ENCODE measurements around the gene CRNKL1.

The CRNKL1 gene

DNA sequence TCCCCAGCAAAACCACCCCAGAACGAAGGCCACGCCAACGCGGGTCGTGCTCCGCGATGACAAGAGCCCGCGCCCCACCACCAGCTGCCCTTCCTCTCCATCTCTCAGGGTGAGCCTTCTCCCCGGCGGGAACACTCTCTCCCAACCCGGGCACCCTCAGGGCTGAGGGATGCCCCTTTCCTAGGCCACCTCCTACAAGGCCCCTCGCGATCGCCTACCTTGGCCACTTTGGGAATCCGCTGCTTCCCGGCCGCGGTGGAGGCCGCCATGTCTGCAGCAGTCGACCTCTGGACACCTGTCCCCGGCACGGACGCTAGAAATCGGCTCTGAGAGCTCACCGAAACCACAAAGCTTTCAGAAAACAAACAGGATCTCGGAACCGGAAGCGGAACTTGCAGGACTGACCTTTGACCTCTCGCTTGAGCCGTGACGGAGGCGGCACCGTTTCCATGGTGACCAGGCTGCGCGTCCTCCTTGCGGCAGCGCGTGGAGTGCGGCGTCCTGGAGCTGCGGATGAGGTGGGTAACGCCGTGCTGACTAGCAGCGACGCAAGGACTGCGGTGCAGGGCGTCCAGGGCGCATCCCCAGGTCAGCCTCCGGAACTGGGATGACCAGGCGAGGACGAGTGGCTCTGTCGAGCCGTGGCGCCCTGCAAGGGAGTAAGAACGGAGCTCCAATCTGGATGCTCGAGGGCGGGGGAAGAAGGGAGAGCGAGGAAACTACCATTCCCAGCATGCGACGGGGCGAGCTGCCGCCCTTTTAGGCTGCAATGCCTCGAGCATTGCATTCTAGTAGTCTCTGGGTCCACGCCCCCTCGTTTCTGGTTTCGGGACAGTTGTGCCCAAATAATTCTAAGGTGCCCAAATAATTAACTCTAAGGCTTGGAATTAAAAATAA lies at the start of gene CRNKL1, which contains the start of gene CFAP61:
Gene CRNKL1, minus strand, starts transcription at position 393 of the 897 bp plus-strand sequence. Its CDS starts 124 bp downstream, at position 269.
Gene CFAP61, plus strand, starts transcription at position 459 of the 897 bp plus-strand sequence. CDS start 4,122 bp downstream, outside the sequence.
- DNase-seq = peak; percentile 97

DNA sequence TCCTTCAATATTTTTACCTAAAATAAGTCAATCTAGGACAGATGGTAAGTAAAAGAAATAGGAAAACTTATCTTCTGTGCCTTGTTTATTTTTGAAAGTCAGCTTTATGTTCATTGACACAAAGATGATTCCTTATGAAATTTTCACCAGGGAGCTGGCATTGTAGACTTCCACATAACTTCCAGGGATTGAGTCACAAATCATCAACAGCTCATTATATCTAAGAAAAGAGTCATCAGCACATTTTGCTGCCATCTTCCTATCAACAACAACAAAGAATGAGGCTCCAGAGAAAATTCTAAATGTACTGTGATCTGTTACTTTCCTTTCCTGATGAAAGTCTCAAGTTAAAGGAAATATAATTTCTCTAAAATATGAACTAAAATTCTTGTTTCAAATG lies 48.6 kb upstream of the CRNKL1 start:
- DNase-seq = no peak

DNA sequence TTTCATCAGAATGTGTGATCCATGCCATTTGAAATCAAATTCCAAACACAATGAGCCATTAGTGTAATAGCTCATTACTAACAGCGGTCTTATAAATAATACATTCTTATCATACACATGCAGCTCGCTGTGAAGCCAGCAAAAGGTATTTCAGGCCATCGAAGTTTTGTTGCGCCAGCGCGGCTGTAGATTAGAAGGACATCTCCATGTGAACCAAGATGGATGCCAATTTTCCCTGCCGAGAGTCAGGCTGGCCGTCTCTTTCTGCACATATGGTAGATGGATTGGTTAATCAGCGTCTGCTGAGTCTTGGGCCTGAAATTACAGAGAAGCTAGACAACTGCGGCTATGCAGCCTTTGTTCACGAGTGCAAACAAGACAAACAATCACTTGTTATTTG lies 44.2 kb upstream of the CRNKL1 start:
- DNase-seq = no peak

DNA sequence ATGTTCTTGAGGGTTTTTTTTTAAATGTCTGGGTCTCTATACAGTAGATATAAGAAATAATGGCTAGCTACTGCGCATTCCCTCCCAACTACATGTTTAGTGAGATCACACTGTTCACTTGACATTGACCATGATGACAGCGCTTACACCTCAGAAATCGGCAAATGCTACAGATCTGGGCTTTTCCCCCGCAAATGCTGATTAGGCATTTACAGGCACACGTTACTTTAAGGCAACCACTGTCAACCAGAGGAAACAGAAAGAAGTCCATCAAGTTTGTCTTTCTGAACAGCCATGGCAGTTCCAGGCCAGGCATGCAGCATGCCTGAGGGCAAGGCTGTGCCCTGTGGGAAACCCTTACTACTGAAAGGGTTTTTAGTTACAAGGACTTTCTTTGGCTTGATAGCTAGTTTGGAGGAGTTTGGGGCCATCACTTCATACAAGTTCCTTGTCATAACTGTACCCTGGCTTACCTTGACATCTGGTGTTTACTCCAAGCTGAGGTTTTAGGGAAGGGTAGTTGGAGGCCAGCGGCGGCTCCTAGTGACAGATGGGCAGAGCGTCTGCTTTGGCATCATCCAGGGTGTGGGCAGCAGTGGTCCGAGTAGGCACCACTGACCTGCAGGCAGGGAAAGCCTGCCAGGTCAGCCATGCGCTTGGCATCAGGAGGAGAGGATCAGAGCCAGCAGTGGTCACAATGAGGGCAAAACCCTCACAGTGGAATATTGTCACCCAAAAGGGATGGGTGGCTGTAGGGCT lies 43.0 kb upstream of the CRNKL1 start:
- no peak for DNase-seq

DNA sequence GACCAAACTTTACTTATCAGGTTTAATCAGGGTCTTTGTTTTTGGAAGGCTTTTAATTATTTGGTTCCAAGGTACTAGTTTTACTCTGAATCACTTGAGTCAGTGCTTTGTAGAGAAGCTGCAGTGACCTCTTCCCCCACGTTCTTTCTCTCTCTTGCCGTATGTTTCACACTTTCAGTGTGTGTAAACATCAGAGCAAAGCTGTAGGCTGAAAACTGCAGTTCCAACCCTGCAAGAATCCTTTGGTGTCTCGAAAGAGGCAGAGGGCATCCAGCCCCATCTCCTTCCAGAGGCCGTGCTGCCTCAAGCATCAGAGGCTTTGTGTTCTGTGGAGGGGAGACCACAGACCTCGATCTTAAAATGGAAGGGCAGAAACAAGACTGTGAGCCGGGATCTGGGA lies 42.1 kb upstream of the CRNKL1 start:
- no peak for DNase-seq

DNA sequence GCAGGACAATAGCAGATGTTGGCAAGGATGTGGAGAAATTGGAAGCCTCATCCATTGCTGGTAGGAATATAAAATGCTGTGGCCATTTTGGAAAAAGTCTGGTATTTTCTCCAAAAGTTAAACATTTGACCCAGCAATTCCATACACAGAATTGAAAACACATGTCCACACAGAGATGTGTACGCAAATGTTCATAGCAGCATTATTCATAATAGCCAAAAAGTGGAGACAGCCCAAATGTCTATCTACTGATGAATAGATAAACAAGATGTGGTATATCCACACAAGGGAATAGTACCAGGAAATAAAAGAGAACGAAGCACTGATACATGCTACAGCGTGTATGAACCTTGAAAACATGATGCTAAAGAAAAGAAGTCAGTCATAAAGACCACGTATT lies 40.6 kb upstream of the CRNKL1 start:
- no peak for DNase-seq

DNA sequence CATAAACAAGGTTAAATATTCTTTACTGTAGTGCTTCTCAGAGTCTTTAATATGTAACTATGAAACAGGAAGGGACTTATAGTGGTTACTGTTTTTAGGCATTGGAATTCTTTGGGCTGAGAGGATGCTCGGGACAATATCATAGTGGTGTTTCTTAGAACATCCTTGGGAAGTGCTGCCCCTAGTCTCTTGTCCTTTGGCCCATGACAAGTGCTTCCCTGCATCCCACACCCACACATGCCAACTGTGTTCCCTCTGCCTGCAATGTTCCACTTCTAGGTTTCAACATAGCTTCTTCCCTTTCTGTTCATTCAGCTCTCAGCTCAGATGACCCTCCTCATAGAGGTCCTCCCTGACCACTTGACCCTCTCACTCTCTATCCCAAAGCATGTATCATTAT lies 37.7 kb upstream of the CRNKL1 start:
- DNase-seq = no peak

DNA sequence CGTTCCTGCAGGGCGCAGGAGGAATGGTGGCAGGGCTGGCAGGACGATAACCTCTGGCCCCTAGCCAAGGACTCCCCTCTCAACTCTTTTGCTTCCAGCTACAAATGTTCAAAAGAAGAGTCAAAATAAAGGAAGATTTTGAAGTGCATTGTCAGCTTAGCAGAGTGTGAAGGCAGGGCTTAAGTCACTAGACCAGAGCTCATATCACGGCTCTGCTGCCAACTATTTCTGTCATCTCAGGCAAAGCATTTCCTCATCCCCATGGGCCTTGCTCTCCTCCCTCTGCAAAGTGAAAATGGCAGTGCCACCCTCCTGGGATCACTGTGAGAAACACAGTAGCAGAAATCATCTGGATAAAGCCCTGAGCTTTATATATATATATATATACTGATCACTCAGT lies 36.8 kb upstream of the CRNKL1 start:
- DNase-seq = no peak

DNA sequence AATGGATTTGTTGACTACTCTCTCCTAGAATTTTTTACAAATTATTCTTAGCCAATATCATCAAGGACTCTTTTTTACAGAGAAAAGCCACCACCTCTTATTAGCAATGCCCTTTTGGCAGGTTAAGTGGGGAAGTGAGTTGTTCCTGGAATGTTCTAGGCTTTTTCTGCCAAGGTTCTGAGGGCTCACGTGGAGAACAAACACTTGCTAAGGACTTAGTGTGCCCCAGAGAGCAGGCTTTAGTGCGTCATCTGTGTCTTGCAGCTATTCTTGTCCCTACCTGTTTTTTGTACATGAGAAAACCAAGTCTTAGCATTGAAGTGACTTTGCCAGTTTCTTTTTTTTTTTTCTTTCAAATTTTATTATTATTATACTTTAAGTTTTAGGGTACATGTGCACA lies 33.5 kb upstream of the CRNKL1 start:
- no peak for DNase-seq

DNA sequence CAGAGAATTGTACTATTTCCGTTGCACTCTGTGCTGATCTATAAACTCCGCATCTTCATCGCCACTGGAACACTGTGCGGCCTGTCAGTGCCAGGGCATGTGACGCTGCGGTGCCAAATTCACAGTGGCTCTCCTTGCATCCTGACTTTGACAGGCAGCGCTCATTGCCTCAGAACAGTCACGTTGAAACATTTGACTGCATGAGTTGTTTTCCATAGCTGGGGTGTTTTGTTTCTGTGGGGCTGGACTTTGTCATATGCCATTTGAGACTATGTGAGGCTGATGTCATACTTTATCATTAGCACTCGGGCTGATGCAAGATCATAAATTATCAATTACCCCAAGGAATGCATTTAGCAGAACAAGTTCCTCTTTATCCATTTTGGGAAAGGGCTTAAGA lies 32.8 kb upstream of the CRNKL1 start:
- no peak for DNase-seq

DNA sequence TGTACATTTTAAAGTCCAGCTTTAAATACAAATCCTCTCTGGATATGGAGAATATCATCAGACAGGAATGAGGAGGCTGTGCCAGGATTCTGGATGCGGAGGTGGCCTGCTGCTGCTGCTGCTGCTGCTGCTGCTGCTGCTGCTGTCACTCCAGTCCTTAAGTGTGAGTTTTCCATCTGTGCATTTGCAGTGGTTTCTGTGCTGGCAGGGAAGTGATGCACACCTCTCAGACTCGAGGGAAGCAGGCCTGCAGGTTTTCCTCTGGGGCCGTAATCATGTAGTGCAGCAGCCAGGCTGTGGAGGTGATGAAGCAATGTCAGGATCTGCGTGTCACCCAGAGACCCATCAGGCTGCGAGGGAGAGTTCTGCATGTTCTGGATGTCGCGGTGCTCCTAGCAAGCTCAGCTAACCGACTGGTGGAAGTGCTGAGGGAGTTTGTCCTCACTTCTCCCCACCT lies 32.1 kb upstream of the CRNKL1 start:
- no peak for DNase-seq

DNA sequence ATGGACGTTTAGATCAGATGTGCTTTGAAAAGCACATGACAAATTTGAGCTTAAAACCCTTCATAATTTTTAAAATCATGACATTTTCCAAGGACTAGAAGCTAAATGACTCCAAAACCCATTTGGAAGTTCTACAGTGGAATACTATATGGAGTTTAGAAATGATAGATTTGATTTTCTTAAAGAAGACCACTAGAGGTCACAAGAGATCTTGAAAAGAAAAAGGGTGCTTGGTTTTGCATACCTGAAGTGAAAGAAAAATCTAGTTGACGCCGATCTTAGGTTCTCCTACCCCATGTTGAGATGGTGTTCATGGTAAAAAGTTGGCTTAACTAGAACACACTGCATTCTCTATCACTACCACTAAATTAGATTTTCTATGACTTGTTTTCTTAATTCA lies 31.5 kb upstream of the CRNKL1 start:
- DNase-seq = peak in 1 of 2 donors; percentile 30

DNA sequence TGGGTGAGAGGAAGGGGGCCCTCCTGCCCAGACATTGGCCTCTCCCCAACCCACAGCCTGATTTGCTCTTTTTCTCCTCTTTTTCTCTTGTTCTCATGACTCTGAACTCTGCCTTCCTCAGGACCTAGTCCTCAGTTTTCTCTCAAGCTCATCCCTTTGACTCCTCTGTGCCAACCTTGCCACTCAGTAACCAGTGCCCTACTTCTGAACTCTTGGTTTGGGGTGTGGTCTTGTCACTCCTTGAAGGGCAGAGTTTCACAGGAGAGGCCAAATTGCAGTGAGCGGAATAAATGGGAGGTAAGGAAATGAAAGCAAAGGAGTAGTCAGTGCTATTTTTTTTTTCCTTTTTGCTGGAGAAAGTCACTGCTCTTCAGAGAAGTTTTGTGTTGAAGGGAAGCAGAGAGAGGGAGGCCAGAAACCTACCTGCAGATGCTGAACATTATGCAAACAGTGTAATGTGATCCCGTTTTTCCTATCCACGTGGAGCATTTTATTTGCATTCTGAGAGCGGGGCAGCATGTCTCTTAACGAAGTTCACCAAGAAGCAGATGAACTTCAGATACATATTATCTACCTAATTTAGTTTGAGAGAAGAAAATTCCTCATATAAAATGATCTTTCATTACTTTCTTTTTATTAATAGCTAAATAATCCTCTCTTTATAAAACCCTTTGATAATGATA lies 27.0 kb upstream of the CRNKL1 start:
- DNase-seq = no peak

DNA sequence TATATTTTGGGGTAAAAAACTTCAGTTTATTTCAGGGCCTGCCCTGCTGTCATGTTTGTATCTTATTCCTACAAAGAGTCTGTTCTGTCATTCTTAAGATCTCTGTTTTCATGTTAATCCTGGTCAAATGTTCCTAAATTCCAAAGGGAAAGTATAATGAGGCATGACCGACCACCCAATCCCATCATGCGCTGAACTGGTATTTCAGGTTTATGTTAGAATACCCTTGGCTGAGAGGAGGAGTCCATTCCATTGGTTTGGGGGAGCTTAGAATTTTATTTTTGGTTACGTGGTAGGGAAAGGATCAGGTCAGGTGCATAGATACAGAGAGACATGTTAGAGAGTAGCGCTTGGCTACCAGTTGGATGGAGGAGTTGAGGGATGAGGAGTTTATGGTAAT lies 25.8 kb upstream of the CRNKL1 start:
- DNase-seq = no peak

DNA sequence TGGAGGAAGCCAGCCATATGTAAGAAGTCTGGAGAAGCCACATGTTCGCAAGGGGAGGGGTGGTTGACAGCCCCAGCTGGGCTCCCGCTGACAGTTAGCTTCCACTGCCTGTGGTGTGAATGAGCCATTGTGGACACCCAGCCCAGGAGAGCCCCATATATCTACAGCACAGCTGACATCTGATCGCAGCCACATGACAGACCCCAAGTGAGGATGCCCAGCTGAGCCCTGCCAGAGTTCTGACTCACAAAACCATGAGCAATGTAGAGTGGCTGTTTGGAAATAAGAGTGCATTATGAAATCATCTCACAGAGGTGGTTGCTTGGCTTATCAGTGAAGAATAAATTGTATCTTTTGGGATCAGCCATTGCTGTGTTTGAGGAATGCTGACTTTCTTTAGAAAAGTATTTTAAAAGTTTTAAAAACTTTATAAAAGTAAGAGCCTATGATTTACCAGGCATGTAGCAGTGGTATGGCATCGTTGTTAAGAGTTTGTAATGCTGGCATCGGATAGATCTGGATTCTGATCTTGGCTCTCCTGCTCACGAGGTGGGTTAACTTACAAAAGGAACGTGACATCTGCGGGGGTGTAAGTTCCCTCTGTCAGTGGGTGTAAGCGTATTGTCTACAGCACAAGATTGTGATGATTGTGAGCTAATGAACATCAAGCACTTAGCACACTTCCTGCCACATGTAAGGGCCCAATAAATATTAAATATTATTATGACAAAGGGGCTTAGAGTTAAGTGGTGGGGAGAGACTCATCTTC lies 24.2 kb upstream of the CRNKL1 start:
- no peak for DNase-seq

DNA sequence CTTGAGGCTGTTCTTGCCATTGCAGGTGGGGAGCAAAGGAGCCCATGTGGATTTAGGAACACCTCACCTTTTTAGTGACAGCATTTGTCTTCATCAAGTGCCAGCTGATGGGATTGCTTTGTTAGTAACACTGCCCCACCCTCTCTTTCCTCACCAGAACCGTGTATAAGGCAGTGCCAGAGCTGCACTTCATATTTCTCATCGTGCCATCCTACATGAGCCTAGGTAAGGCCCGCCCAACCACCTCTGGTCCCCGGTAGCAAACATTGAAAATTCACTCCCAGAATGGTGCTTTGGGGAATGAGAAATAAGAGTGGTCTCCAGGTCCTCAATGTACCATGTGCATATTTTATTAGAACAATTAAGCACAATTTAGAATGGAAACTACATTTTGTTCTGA lies 22.8 kb upstream of the CRNKL1 start:
- DNase-seq = no peak

DNA sequence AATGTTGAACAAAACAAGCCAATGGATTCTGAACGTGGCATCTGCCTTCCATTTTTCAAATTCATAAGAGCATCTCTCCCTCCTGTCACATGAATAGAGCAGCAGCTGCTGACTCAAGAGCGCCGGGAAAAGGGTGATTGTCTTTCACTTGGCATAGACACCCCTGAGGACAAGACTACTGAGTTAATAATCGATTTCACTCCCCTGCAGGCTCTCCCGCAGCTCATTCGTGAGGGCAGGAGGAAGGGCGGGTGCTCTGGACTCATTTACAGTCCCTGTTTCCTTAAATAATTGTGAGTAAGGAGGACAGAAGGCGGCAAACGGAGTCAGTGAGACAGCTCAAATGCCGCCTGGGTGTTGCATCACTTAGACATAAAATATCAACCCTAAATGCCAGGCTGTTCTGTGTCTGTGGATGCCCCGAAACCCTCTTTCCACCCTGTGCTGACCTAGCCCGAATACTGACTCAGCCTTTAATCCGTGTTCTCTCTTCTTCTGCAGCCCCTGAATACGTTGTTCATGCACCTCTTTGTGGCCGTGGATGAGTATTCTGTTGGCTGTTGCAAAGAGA lies 21.6 kb upstream of the CRNKL1 start:
- DNase-seq = no peak

DNA sequence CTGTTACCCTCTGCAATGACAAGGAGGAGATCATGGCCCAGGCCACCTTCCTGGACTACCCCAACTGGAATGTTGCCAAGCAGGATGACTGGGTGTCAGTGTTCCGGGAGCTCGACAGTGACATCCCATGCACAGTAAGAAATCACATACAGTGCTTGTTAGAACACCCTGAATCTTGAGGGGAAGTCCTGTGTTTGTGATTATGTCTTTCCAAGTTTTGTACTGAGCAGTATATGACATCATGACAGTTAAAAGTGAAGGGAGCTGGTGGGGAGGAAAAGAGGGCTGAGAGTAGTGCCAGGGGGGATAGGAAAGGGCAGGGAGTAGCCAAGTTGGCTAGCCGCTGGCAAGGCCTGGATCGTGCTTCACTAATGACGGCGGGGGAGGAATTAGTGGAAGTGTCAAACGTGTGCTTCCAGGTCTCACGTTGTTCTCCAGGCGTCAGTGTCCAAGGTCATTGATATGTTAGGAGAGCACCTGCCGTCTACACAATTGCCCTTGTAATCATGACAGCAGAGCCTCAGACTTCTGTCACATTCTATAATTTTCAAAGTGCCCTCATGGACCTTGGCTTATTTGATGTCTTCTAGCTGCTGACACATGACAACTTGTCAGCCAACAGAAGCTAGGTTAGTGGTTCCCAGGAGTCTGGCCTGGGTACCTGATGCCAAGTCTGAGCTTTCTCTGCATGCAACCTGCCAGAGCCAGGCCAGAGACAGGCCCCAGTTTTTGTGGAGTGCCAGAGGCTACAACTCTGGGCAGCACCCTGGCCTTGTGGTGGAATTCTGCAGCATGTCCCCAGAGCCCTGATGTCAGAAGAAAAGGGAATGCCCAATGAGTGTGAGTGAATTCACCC lies 18.8 kb upstream of the CRNKL1 start:
- no peak for DNase-seq

DNA sequence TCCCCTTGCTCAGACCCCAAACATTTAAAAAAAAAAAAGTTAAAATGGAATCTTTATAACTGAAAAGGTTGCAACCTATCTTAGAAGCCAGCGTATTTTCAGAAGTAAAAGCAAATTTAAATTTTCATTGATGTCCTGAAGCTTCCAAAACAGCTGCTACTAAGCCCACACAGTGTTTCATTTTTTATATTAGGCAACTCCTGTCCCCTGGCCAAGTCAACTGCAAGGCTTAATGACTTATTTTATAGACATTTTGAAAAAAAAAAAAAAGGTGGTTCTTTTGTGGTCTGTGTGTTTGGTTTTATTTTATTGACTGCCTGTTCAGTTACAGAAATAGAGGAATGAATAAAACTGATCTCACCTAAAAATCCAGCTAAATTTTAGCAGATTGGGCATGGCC lies 13.1 kb upstream of the CRNKL1 start:
- no peak for DNase-seq

DNA sequence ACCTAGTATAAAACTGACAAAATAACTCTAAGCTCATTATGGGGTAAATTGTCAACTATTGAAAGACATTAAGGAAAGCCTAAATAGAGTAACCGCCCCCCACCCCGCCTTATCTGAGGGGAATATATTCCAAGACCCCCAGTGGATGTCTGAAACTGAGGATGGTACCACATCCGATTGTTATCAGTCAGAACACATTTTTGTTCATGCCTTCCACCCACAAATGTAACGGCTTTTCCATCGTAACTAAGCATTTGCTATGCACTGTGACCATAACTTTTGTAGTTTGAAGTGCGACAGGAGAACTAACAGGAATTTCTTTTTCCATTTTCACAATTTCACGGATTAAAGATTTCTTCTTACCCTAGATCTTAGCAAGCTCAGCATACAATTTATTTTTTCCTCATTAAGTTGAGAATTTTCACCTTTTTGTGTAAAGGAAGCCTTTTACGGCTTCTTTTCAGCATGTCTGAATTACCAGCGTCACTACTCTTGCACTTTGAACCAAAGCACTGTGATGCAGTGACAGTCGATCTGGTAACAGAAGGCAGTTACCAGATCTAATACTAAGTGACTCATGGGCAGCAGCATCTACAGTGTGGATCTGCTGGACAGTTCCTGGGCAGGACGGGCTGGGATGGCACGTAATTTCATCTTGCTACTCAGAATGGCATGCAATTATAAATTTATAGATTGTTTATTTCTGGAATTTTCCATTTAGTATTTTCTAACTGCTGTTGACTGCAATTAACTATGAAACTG lies 11.9 kb upstream of the CRNKL1 start:
- DNase-seq = no peak
